GM10847 (cell line): ENCODE results near the gene ZBTB40.

Experiments used
- POLR2A ChIP-seq: IDR thresholded peaks from 2 replicates; pipeline ENCODE4 v1.6.1; 2011; ENCODE audit not compliant: insufficient read length; ENCODE audit errors: extremely low read depth

The ZBTB40 gene

GRCh38 chr1:22450351-22451021 lies 1.2 kb upstream of the ZBTB40 start:
- no peak for TF ChIP-seq POLR2A

GRCh38 chr1:22452481-22452957 lies 868 bp downstream of the ZBTB40 start:
- no peak for TF ChIP-seq POLR2A

- TF ChIP-seq POLR2A, result no peak
These were observed 1.5 kb downstream of the ZBTB40 start for GRCh38 chr1:22453181-22453580.

- TF ChIP-seq POLR2A, result no peak
These were observed 2.9 kb downstream of the ZBTB40 start for GRCh38 chr1:22454476-22455056.

GRCh38 chr1:22457345-22457744 lies 5.7 kb downstream of the ZBTB40 start:
- TF ChIP-seq POLR2A, result no peak

GRCh38 chr1:22457836-22458235 lies 6.2 kb downstream of the ZBTB40 start:
- TF ChIP-seq POLR2A, result no peak

- no peak for TF ChIP-seq POLR2A
These were observed 9.4 kb downstream of the ZBTB40 start for GRCh38 chr1:22461100-22461499.

GRCh38 chr1:22461678-22462527 lies 10.3 kb downstream of the ZBTB40 start:
- no peak for TF ChIP-seq POLR2A

- no peak for TF ChIP-seq POLR2A
These were observed 11.3 kb downstream of the ZBTB40 start for GRCh38 chr1:22462928-22463327.

- no peak for TF ChIP-seq POLR2A
These were observed 13.4 kb downstream of the ZBTB40 start for GRCh38 chr1:22465015-22465565.

- no peak for TF ChIP-seq POLR2A
These were observed 14.0 kb downstream of the ZBTB40 start for GRCh38 chr1:22465671-22466070.

GRCh38 chr1:22470227-22470626 lies 18.6 kb downstream of the ZBTB40 start:
- TF ChIP-seq POLR2A, result no peak

GRCh38 chr1:22471078-22471477 lies 19.4 kb downstream of the ZBTB40 start:
- no peak for TF ChIP-seq POLR2A

- no peak for TF ChIP-seq POLR2A
These were observed 20.0 kb downstream of the ZBTB40 start for GRCh38 chr1:22471610-22472009.

GRCh38 chr1:22472596-22472995 lies 20.9 kb downstream of the ZBTB40 start:
- TF ChIP-seq POLR2A, result no peak

GRCh38 chr1:22473952-22474351 lies 22.3 kb downstream of the ZBTB40 start:
- no peak for TF ChIP-seq POLR2A
